Measurements from ENCODE around the gene PRPF39. TPM values are rescaled to one million over a fixed set of nuclear protein-coding genes. Genes with fewer than 3 reads are reported as not detected.

The PRPF39 gene
- total RNA-seq, 4 donors from 2014 or later: 11.3 to 35.1 (median 18.9) TPM

GRCh38 chr14:45133683-45134050, 49.8 kb downstream of the PRPF39 start:
- WGBS, 2 donors (ENCODE audit: low coverage in 1 of 2): 0% methylated on average over 4 to 9 of the region's 9 CpGs
- peak; percentile 13 for ATAC-seq
- peaks cover 0 to 57% (median 16%) of the 10 kb centered on the region in 3 donors for H3K4me1 ChIP-seq
- no peaks in the 10 kb centered on the region for H3K27me3 ChIP-seq
- H3K9me3 ChIP-seq: no peaks in the 10 kb centered on the region
- H3K36me3 ChIP-seq: peaks cover 0 to 9% of the 10 kb centered on the region in 2 donors
- H3K27ac ChIP-seq: peak overlapping the region; percentile 59 to 90 (median 86)
- no peak for TF ChIP-seq EP300 (IDR thresholded peaks at IDR 0.05)
- peak overlapping the region; percentile 50 to 74 for H3K4me3 ChIP-seq

GRCh38 chr14:45134051-45134958, 50.4 kb downstream of the PRPF39 start, which contains the start of gene FKBP3:
FKBP3 (minus strand) TSS chr14:45134481; CDS start chr14:45134456, 25 bp downstream.
- peak within 1 kb of the TSS; percentile 84 to 90 (median 88) for H3K27ac ChIP-seq
- no peaks in the 10 kb centered on the region for H3K9me3 ChIP-seq
- H3K4me3 ChIP-seq: peak within 1 kb of the TSS; percentile 50 to 74
- peaks cover 0 to 52% (median 16%) of the 10 kb centered on the region in 3 donors for H3K4me1 ChIP-seq
- ATAC-seq: peak; percentile 98
- H3K36me3 ChIP-seq: peaks cover 0 to 2% of the 10 kb centered on the region in 2 donors
- no peaks in the 10 kb centered on the region for H3K27me3 ChIP-seq
- WGBS, 2 donors (ENCODE audit: low coverage in 1 of 2): 0 to 1% methylated on average over 5 to 19 of the region's 53 CpGs
- TF ChIP-seq POLR2AphosphoS5 (IDR thresholded peaks at IDR 0.05) (peak; percentile 93), POLR2A (IDR thresholded peaks at IDR 0.05) (peak; percentile 81 to 89), CTCF (IDR thresholded peaks at IDR 0.05) (peak in 1 of 4 experiments; percentile 13), EP300 (IDR thresholded peaks at IDR 0.05) (no peak)

GRCh38 chr14:45135156-45135555, 51.2 kb downstream of the PRPF39 start:
- Histone ChIP-seq H3K9me3 (no peaks in the 10 kb centered on the region), H3K4me1 (peaks cover 0 to 49% (median 16%) of the 10 kb centered on the region in 3 donors), H3K27me3 (no peaks in the 10 kb centered on the region), H3K27ac (peak overlapping the region; percentile 84 to 90 (median 88)), H3K36me3 (no peaks in the 10 kb centered on the region), H3K4me3 (peak overlapping the region; percentile 50 to 74)
- no peak for ATAC-seq
- 0 to 4% methylated on average over 7 of the region's 7 CpGs for WGBS, 2 donors (ENCODE audit: low coverage in 1 of 2)
- no peak for TF ChIP-seq EP300 (IDR thresholded peaks at IDR 0.05)
- no peak for TF ChIP-seq POLR2AphosphoS5 (IDR thresholded peaks at IDR 0.05)
- no peak for TF ChIP-seq CTCF (IDR thresholded peaks at IDR 0.05)
- TF ChIP-seq POLR2A (IDR thresholded peaks at IDR 0.05): no peak

- peak; percentile 70 for TF ChIP-seq POLR2AphosphoS5 (IDR thresholded peaks at IDR 0.05)
- TF ChIP-seq EP300 (IDR thresholded peaks at IDR 0.05): no peak
- Histone ChIP-seq H3K4me3 (peak within 1 kb of the TSS; percentile 50 to 74), H3K27me3 (no peaks in the 10 kb centered on the region), H3K36me3 (no peaks in the 10 kb centered on the region), H3K9me3 (no peaks in the 10 kb centered on the region), H3K27ac (peak within 1 kb of the TSS; percentile 84 to 90 (median 88)), H3K4me1 (peaks cover 0 to 43% (median 16%) of the 10 kb centered on the region in 3 donors)
- 0% methylated on average over 5 to 16 of the region's 48 CpGs for WGBS, 2 donors (ENCODE audit: low coverage in 1 of 2)
- peak; percentile 75 for ATAC-seq
These were observed 51.9 kb downstream of the PRPF39 start, which contains the start of gene FANCM for GRCh38 chr14:45135659-45136395. FANCM (plus strand) TSS chr14:45135930; CDS start chr14:45136032, 102 bp downstream.

DNA sequence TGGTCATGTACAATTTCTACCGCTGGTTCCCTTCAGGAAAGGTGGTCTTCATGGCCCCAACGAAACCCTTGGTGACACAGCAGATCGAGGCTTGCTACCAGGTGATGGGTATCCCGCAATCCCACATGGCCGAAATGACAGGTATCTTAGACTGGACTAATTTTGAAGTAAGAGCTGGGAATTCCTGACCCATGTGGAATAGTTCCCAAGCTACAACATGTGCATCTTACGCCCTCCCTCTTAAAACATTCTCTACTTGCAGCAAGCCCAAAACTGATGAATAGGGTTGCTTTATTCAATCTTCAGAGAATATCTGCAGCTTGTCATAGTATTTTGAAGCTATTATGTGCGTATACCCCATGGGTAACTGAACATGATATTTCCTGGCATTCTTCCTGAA, 52.5 kb downstream of the PRPF39 start:
- Histone ChIP-seq H3K4me3 (peak overlapping the region; percentile 50 to 74), H3K27ac (peak overlapping the region in 3 of 4 donors; percentile 69 to 90 (median 88)), H3K36me3 (no peaks in the 10 kb centered on the region), H3K27me3 (no peaks in the 10 kb centered on the region), H3K4me1 (peaks cover 0 to 37% (median 16%) of the 10 kb centered on the region in 3 donors), H3K9me3 (no peaks in the 10 kb centered on the region)
- ATAC-seq: no peak
- TF ChIP-seq CTCF (IDR thresholded peaks at IDR 0.05): no peak
- no peak for TF ChIP-seq POLR2A (IDR thresholded peaks at IDR 0.05)
- no peak for TF ChIP-seq EP300 (IDR thresholded peaks at IDR 0.05)
- TF ChIP-seq POLR2AphosphoS5 (IDR thresholded peaks at IDR 0.05): no peak
- 0 to 20% methylated on average over 2 to 7 of the region's 7 CpGs for WGBS, 2 donors (ENCODE audit: low coverage in 1 of 2)

All from gastroesophageal sphincter (tissue), 4 donors.